ENCODE measurements around the gene OR10P1. TPM values are rescaled to one million over a fixed set of nuclear protein-coding genes. Genes with fewer than 3 reads are reported as not detected.

OR10P1 gene
- total and polyA plus RNA-seq, 2 donors from 2014 or later = not detected

DNA sequence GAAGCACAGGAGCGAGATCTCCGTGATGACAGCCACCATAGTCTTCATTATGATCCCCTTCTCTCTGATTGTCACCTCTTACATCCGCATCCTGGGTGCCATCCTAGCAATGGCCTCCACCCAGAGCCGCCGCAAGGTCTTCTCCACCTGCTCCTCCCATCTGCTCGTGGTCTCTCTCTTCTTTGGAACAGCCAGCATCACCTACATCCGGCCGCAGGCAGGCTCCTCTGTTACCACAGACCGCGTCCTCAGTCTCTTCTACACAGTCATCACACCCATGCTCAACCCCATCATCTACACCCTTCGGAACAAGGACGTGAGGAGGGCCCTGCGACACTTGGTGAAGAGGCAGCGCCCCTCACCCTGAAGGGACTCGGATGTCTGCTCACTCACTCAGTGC is 775 bp downstream of the OR10P1 start:
- Histone ChIP-seq H3K4me3 (ENCODE audit: low read length in 3 of 3) (no peak overlapping the region), H3K9me3 (ENCODE audit: control insufficient read depth in 2 of 3, insufficient read depth in 1 of 3, low read length in 3 of 3) (no peaks in the 10 kb centered on the region), H3K4me1 (ENCODE audit: control insufficient read depth in 2 of 3, insufficient read depth in 2 of 3, low read depth in 1 of 3, low read length in 3 of 3) (no peaks in the 10 kb centered on the region), H3K27me3 (ENCODE audit: control insufficient read depth, insufficient read depth, low read length) (no peaks in the 10 kb centered on the region), H3K9ac (ENCODE audit: low read length in 3 of 3) (no peak overlapping the region), H3K27ac (ENCODE audit: low read depth in 2 of 2, low read length in 2 of 2) (no peak overlapping the region), H3K36me3 (ENCODE audit: control insufficient read depth in 2 of 3, insufficient read depth in 3 of 3, low read length in 3 of 3) (no peaks in the 10 kb centered on the region)
- intact Hi-C loops (cut with DNase I) = no loop called here
- TF ChIP-seq, protein P1, sequence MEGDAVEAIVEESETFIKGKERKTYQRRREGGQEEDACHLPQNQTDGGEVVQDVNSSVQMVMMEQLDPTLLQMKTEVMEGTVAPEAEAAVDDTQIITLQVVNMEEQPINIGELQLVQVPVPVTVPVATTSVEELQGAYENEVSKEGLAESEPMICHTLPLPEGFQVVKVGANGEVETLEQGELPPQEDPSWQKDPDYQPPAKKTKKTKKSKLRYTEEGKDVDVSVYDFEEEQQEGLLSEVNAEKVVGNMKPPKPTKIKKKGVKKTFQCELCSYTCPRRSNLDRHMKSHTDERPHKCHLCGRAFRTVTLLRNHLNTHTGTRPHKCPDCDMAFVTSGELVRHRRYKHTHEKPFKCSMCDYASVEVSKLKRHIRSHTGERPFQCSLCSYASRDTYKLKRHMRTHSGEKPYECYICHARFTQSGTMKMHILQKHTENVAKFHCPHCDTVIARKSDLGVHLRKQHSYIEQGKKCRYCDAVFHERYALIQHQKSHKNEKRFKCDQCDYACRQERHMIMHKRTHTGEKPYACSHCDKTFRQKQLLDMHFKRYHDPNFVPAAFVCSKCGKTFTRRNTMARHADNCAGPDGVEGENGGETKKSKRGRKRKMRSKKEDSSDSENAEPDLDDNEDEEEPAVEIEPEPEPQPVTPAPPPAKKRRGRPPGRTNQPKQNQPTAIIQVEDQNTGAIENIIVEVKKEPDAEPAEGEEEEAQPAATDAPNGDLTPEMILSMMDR (IDR thresholded peaks at IDR 0.05; ENCODE audit: borderline replicate concordance, extremely low read depth, insufficient read depth) = no peak
- FAIRE-seq (no peak), DNase-seq (no peak)

DNA sequence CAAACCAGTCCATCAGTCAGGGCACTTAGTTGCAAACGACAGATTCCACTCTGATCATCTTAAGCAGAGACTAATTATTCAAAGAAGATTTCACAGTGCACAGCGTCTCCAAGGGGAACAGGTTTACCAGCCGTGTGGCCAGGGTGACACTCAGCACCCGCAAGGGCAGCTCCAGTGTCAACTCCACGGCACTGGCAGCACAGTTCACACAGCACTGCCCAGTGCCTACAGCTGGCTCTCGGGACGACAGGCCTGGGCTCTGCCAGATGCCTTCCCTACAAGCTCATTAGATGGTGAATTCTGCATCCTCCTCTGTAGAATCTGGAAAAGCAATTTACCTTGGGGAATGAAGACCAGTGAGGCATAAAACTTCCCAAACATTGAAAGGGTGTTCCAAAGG is 4.9 kb downstream of the OR10P1 start:
- FAIRE-seq = no peak
- Histone ChIP-seq H3K9me3 (ENCODE audit: control insufficient read depth in 2 of 3, insufficient read depth in 1 of 3, low read length in 3 of 3) (no peaks in the 10 kb centered on the region), H3K36me3 (ENCODE audit: control insufficient read depth in 2 of 3, insufficient read depth in 3 of 3, low read length in 3 of 3) (no peaks in the 10 kb centered on the region), H3K4me3 (ENCODE audit: low read length in 3 of 3) (no peak overlapping the region), H3K27me3 (ENCODE audit: control insufficient read depth, insufficient read depth, low read length) (no peaks in the 10 kb centered on the region), H3K27ac (ENCODE audit: low read depth in 2 of 2, low read length in 2 of 2) (no peak overlapping the region), H3K9ac (ENCODE audit: low read length in 3 of 3) (no peak overlapping the region), H3K4me1 (ENCODE audit: control insufficient read depth in 2 of 3, insufficient read depth in 2 of 3, low read depth in 1 of 3, low read length in 3 of 3) (no peaks in the 10 kb centered on the region)
- intact Hi-C loops (cut with DNase I) = no loop called here
- TF ChIP-seq, protein P1 (IDR thresholded peaks at IDR 0.05; ENCODE audit: borderline replicate concordance, extremely low read depth, insufficient read depth) = no peak
- no peak for DNase-seq

DNA sequence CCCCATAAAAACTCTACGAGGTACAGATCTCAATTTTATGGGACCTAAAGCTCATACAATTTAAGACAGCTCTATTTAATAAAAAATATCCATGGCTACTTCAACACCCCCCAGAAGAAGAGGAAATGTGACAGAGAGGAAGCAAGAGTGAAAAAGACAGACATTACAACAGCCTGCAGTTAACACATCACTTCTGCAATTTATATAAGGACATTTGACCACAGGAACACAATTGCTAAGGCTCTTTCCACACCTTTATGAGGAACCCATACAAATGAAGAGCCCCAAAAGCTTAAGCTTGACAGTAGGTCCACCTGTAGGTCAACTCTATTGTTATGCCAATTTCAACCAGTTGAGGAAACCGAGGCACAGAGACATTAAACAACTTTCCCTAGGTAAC is 5.6 kb downstream of the OR10P1 start:
- H3K27me3 ChIP-seq (ENCODE audit: control insufficient read depth, insufficient read depth, low read length) = no peaks in the 10 kb centered on the region
- TF ChIP-seq, protein P1 (IDR thresholded peaks at IDR 0.05; ENCODE audit: borderline replicate concordance, extremely low read depth, insufficient read depth) = no peak
- no peak overlapping the region for H3K27ac ChIP-seq (ENCODE audit: low read depth in 2 of 2, low read length in 2 of 2)
- intact Hi-C loops (cut with DNase I) = no loop called here
- H3K9me3 ChIP-seq (ENCODE audit: control insufficient read depth in 2 of 3, insufficient read depth in 1 of 3, low read length in 3 of 3) = no peaks in the 10 kb centered on the region
- DNase-seq (no peak), FAIRE-seq (no peak)
- H3K9ac ChIP-seq (ENCODE audit: low read length in 3 of 3) = no peak overlapping the region
- no peak overlapping the region for H3K4me3 ChIP-seq (ENCODE audit: low read length in 3 of 3)
- H3K36me3 ChIP-seq (ENCODE audit: control insufficient read depth in 2 of 3, insufficient read depth in 3 of 3, low read length in 3 of 3) = no peaks in the 10 kb centered on the region
- no peaks in the 10 kb centered on the region for H3K4me1 ChIP-seq (ENCODE audit: control insufficient read depth in 2 of 3, insufficient read depth in 2 of 3, low read depth in 1 of 3, low read length in 3 of 3)

DNA sequence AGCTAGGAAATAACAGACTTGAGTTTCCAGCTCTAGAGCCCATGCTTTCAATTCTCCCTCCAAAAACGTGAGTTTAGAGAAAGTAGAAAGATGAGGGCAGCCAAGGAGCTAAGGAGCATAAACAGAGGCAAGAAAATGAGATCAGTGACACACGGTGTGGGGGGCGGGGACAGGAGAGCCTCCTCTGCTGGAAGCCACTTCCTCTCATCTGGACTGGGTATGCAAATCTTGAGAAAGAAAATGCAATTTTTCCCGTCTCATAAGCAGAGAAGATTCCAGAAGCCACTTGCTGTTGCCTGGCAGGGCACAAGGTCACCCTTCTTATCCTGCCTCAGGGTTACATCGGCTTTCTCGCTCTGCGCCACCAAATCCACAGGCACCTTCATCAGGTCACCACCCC is 6.0 kb downstream of the OR10P1 start:
- no peaks in the 10 kb centered on the region for H3K36me3 ChIP-seq (ENCODE audit: control insufficient read depth in 2 of 3, insufficient read depth in 3 of 3, low read length in 3 of 3)
- no peaks in the 10 kb centered on the region for H3K4me1 ChIP-seq (ENCODE audit: control insufficient read depth in 2 of 3, insufficient read depth in 2 of 3, low read depth in 1 of 3, low read length in 3 of 3)
- FAIRE-seq (no peak), DNase-seq (no peak)
- TF ChIP-seq, protein P1 (IDR thresholded peaks at IDR 0.05; ENCODE audit: borderline replicate concordance, extremely low read depth, insufficient read depth) = no peak
- no peaks in the 10 kb centered on the region for H3K27me3 ChIP-seq (ENCODE audit: control insufficient read depth, insufficient read depth, low read length)
- intact Hi-C loops (cut with DNase I) = no loop called here
- no peak overlapping the region for H3K4me3 ChIP-seq (ENCODE audit: low read length in 3 of 3)
- H3K27ac ChIP-seq (ENCODE audit: low read depth in 2 of 2, low read length in 2 of 2) = no peak overlapping the region
- no peaks in the 10 kb centered on the region for H3K9me3 ChIP-seq (ENCODE audit: control insufficient read depth in 2 of 3, insufficient read depth in 1 of 3, low read length in 3 of 3)
- H3K9ac ChIP-seq (ENCODE audit: low read length in 3 of 3) = no peak overlapping the region

All from kidney (tissue), 14 donors.